NCI-H1417 treated with DMSO at 0.1 percent for 48 hours (cell line): ENCODE measurements around the gene TSPYL4.

Source experiments
- DNase-seq: peaks from one replicate; lab custom pipeline; 2025; lab: John Stamatoyannopoulos, UW

Gene TSPYL4

GRCh38 chr6:116271149-116271708 is 17.4 kb upstream of the TSPYL4 start:
- no peak for DNase-seq

GRCh38 chr6:116268589-116269293 is 14.9 kb upstream of the TSPYL4 start:
- DNase-seq = peak; percentile 21

DNA sequence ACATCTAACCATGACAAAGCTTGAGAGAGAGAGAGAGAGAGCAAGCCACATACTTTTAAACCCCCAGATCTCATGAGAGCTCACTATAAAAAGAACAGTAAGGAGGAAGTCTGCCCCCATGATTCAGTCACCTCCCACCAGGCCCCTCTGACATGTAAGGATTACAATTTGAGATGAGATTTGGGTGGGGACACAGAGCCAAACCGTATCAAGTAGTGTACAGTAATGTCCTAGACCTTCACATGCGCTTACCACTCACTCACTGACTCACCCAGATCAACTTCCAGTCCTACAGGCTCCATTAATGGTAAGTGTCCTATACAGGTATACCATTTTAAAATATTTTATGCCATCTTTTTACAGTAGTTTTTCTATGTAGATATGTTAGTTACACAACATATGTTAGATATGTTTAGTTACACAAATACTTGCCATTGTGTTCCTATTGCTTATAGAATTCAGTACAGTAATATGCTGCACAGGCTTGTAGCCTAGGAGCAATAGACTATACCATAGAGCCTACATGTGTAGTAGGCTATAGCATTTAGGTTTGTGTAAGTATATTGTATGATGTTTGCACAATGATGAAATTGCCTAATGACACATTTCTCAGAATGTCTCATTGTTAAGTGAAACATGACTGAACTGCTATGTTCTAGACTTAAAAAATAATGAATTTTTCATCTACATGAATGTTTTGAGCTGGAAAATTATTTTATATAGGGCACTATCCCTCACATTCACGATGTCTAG is 14.1 kb upstream of the TSPYL4 start:
- DNase-seq = no peak

DNA sequence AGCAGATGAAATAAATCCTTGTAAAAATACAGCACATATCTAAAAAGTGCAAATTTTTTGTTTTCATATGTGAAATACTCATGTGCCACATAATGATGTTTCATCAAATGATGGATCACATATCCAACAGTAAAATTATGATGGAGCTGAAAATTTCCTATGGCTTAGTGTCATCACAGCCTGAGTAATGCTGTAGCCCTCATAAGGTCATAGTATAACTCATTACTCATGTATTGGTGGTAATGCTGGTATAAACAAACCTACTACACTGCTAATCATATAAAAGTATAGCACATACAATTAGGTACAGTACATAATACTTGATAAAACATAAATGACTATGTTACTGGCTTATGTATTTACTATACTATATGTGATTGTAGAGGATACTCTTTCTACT is 12.9 kb upstream of the TSPYL4 start:
- no peak for DNase-seq

DNA sequence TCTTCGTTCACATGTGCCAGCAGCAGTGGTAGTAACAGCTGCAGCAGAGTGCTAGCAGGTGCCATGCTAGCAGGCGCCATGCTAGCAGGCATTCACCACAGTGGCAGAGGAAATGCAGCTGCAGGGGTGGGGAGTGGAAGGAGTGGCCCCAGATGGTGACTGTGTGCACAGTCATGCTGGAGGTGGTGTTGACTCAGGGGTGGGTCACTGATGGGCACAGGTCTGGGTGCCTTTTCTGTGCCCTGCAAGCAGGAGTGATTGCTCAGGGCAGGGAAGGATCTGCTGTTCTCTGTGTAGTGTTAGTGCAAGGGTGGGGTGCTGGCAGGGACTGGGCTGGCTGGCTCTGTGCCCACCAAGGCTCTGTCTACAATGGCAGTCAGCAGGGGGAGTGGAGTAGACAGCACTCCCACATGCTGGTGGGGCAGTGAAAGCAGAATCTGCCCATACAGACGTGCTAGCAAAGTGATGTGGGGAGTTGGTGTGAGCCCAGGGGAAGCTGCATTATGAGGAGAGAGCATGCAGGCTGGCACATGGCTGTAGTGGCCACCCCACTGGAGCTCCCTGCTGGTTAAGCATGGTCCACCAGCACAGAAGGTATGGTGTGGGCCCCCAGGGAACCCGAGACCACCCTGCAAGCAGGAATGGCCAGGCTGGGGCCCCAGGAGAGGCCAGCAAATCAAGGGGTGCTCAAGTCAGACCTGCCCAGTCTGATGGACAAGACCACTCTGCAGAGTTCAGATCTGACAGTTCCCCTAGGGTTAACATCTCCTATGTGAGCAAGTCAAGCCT is 11.4 kb upstream of the TSPYL4 start:
- DNase-seq = no peak

- no peak for DNase-seq
Observed at GRCh38 chr6:116263353-116263752, 9.5 kb upstream of the TSPYL4 start.

- DNase-seq = no peak
Observed at GRCh38 chr6:116258520-116258919, 4.6 kb upstream of the TSPYL4 start.

DNA sequence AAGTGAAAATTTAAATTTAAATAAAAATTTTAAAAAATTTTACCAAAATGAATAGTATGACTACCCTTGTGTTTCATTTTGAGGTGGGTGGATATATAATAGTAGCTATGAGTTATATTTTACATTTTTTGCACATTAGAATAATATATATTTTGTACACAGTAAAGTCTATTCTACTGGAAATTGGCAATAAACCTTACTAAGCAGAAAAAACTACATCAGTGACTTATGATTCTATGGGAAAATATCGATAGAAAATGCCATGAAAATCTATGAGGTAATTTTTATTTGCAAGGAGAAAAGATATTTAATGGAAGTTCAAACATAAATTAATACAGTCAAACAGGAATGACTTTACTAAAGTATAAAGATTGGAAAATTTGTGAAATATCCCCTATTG is 2.8 kb upstream of the TSPYL4 start:
- no peak for DNase-seq

GRCh38 chr6:116255246-116255800 is 1.4 kb upstream of the TSPYL4 start:
- no peak for DNase-seq

DNA sequence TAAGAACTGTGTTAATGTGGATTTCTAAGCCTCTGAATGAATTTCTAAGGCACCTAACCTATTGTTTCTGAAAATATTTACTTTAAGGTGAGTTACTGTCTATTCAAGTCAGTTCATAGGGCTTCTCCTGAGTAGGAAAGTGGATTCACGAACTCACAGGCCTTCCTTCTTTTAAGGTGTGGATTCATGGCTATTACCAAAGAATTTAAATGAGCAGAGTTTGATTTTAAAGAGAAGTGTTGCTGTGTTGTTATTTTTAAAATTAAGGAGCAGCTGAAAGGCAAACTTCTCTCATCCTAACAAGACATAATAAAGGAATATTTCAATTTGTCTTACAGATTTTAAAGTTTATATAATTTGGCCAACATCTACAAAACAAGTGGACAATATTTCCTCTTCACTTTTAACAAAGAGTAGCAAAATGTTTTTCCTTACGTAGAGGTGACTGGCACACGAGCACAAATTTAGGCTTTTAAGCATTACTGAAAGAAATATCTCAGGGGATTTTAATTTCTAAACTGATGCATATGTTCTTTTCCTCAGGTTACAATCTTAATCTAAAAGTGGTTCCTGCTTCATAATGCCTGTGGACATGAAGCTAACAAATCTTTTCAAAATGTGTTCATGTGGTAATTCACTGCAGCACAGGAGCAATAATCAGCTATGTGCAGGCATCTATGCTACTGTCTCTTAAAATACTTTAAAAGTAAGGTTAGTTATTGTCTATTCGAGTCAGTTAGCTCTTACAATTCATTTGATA is 602 bp upstream of the TSPYL4 start:
- DNase-seq = no peak

GRCh38 chr6:116253188-116253504 is 729 bp downstream of the TSPYL4 start:
- no peak for DNase-seq

GRCh38 chr6:116251568-116252384 is 2.1 kb downstream of the TSPYL4 start:
- DNase-seq = no peak

- no peak for DNase-seq
Observed at GRCh38 chr6:116248577-116248976, 5.3 kb downstream of the TSPYL4 start.

GRCh38 chr6:116247285-116247684 is 6.6 kb downstream of the TSPYL4 start:
- DNase-seq = no peak

DNA sequence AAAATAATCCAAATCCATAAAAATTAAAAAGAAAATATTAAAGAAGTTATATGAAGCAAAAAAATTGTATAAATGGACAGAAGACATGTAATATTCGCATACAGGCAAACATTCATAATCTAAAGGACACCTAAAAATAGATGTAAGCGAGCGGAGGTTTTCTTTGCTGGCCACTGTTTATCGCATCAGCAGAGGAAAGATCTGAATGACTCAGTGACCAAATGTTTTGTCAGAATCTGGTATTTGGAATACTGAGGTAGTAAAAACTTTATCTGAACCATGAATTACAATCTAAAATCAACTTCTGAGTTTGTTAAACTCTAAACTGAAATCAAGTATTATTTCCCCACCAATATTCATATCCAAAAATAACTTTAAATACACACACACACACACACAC is 7.8 kb downstream of the TSPYL4 start:
- no peak for DNase-seq

DNA sequence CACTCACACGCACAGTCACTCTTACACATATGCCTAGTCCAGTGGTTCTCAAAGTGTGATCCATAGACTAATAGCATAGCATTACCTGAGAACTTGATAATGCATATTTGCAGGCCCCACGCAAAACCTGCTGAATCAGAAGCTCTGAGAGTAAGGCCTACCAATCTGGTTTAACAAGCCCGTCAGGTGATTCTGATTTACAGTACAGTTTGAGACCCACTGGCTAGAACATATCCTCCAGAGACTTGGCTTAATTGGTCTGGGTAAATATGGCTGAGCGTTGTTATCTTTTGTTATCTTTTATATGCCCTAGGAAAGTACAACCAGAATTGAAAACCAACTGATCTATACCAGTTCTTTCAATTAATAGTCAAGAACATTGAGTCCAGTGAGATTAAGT is 9.6 kb downstream of the TSPYL4 start:
- no peak for DNase-seq

- DNase-seq = no peak
Observed at GRCh38 chr6:116239856-116240255, 14.0 kb downstream of the TSPYL4 start.

GRCh38 chr6:116239256-116239655 is 14.6 kb downstream of the TSPYL4 start:
- DNase-seq = no peak

- no peak for DNase-seq
Observed at GRCh38 chr6:116238083-116238482, 15.8 kb downstream of the TSPYL4 start.

GRCh38 chr6:116234689-116235088 is 19.2 kb downstream of the TSPYL4 start:
- DNase-seq = no peak
